HFF-Myc (cell line): Measurements from ENCODE around the gene MFAP4.

Experiments
- DNase-seq: peaks from one replicate; pipeline ENCODE4 v3.0.0-alpha.2; 2011; ENCODE audit warnings: low read depth; ENCODE audit errors: extremely low read depth
- H3K4me3 ChIP-seq: replicated peaks from 2 replicates; pipeline ENCODE4 v1.5.1; 2011; ENCODE audit warnings: low read depth, mild to moderate bottlenecking, control low read depth, low read length
- CTCF ChIP-seq: IDR thresholded peaks from 2 replicates; pipeline ENCODE4 v1.5.1; 2012; ENCODE audit warnings: mild to moderate bottlenecking, low read depth, low read length, control low read depth; ENCODE audit errors: missing control alignments

Gene MFAP4

GRCh38 chr17:19365499-19365817, 21.5 kb downstream of the MFAP4 start:
- no peak for DNase-seq
- no peak for TF ChIP-seq CTCF
- no peak overlapping the region for H3K4me3 ChIP-seq

- no peak for TF ChIP-seq CTCF
- no peak overlapping the region for H3K4me3 ChIP-seq
- no peak for DNase-seq
Measured at GRCh38 chr17:19364699-19365498, 22.1 kb downstream of the MFAP4 start.

- TF ChIP-seq CTCF: no peak
- DNase-seq: no peak
- no peak overlapping the region for H3K4me3 ChIP-seq
Measured at GRCh38 chr17:19363460-19364035, 23.4 kb downstream of the MFAP4 start.

GRCh38 chr17:19363114-19363438, 23.9 kb downstream of the MFAP4 start:
- DNase-seq: no peak
- H3K4me3 ChIP-seq: peak overlapping the region; percentile 74
- no peak for TF ChIP-seq CTCF

- peak; percentile 72 for TF ChIP-seq CTCF
- peak within 1 kb of the TSS; percentile 74 for H3K4me3 ChIP-seq
- DNase-seq: peak; percentile 75
Measured at GRCh38 chr17:19362277-19363113, 24.5 kb downstream of the MFAP4 start, which contains the start of gene B9D1. TSS of gene B9D1 (minus strand) at chr17:19362723. CDS start at chr17:19362569, 154 bp downstream.

GRCh38 chr17:19361944-19362276, 25.1 kb downstream of the MFAP4 start:
- H3K4me3 ChIP-seq: peak overlapping the region; percentile 74
- DNase-seq: no peak
- no peak for TF ChIP-seq CTCF
